CMK (cell line): Measurements from ENCODE around the gene SOAT1.
"Not testable (repeated sequence)": the region's sequence is repeated elsewhere in the genome, so short reads cannot be mapped to it uniquely, and the experiment has no call there.

Experiments used
- DNase-seq: peaks from one replicate; pipeline ENCODE4 v3.0.0-alpha.2; 2010; ENCODE audit warnings: low read depth

SOAT1 gene

DNA sequence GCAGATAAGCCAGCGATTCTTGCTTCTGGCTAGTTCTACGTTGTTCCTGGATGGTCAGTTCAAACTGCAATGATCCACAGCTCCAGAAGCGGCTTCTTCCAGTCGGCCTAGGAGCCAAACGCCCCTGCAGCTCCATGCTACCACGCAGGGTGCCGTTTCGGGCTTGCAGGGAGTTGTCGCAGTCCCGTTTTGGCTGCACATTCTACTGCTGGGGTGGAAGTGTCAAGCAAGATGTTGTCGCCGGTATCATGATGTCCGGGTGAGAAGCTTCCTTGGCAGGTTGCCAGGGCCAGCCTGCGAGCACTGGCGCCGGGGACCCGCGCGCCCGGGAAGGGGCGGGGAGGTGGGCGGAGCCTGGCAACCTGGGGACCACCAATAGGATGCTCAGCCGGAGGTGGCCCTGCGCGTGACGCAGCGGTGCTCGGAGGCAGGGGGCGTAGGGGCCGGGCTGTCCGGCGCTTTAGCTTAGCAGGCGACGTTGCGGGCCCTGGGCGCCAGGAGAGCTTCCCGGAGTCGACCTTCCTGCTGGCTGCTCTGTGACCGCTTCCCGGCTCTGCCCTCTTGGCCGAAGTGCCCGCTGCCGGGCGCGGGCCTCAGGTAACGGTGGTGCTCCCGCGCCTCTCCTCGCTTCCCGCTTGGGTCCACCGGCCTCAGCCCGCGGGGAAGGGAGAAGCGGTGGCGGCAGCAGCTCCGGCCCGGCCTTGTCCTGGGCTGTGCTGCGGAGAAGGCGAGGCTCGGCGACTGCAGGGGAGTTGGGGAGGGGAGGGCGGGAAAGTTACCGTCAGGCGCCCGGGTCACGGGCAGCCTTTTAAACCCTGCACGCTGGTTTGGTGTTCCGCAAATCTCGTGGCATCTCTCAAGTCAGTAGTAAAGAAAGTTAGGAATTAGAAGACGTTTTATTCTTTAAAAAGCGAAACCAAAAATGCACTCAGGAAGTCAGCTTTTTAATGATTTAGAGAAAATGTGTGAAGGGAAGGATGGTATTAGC lies at the start of gene SOAT1:
Gene SOAT1, plus strand, starts transcription at position 458 of the 988 bp plus-strand sequence. CDS start 8,888 bp downstream, outside the sequence.
- DNase-seq: peak; percentile 84

DNA sequence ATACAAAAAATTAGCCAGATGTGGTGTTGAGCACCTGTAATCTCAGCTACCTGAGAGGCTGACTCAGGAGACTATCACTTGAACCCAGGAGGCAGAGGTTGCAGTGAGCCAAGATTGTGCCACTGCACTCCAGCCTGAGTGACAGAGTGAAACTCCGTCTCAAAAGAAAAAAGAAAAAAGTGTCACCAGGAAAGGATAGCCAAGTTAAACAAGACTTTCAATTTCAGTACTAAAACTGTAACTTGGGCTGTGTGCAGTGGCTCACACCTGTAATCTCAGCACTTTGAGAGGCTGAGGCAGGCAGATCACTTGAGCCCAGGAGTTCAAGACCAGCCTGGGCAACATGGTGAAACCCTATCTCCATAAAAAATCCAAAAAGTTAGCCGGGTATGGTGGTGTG lies 48.2 kb upstream of the SOAT1 start:
- not testable (repeated sequence) for DNase-seq

DNA sequence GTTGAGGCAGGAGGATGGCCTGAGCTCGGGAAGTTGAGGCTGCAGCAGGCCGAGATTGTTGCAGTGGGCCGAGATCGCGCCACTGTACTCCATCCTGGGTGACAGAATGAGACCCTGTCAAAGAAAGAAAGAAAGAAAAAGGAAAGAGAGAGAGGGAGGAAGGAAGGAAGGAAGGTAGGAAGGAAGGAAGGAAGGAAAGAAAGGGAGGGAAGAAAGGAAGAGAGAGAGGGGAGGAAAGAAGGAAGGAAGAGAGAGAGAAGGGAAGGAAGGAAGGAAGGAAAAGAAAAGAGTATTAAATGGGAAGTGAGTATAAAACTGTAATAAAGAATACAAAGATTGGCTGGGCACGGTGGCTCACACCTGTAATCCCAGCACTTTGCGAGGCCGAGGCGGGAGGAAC lies 45.7 kb upstream of the SOAT1 start:
- no peak for DNase-seq

DNA sequence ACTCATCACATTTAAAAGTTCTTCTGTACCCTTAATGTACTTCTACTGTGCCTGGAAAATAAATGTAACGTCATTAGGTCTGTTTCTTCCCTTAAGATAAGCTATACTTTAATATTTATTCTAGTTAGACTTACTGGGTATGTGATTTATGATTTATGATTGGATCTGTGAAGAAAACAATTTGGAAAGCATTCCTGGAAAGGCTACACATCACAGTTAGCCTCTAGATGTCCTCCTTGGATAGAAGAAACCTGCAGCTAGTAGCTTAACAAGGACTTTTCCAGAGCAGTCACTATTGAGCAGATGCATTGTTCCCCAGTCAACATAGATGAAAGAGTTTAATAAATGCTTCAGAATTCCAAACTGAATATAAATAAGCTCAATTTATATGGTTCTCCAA lies 41.9 kb upstream of the SOAT1 start:
- no peak for DNase-seq

DNA sequence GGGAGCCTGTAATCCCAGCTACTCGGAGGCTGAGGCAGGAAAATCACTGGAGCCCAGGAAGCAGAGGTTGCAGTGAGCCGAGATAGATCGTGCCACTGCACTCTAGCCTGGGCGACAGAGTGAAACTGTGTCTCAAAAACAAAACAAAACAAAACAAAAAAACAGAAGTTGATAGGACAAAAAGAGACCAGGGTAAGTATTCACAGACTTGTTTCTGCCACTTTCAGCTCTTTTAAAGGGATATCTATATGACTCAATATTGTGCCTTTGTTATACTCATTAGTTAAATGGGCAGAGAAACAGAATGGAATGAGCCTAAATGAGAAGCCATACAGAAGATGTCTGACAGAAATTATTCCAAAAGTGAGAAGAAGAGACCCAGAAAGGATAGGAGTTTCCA lies 41.0 kb upstream of the SOAT1 start:
- no peak for DNase-seq

DNA sequence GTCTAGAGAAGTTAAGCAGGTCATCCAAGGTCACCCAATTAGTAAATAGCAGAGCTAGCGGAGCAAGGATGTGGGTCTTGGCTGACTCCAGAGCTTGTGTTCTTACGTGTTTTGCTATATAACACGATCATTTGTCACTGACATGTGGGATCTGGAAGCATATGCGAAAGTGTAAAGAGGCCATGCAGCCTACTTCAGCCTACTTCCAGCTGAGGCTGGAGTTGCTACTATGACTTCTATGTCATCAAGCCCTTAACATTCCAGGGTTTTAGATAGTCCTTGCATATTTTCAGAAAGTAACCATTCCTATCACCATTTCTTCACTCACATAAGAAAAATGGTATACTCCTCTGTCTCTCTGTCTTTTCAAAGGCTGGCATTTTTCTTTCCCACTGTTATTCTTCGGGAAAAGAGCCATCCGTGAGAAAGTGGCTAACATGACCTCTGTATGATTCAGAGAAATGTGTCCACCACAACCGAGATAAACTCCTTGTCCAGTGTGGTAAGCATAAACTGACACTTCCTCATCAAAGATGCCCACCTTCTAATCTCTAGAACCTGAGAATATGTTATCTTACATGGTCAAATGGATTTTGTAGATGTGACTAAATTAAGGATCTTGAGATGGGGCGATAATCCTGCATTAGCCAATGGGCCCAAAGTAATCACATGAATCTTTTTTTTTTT lies 40.2 kb upstream of the SOAT1 start:
- no peak for DNase-seq

DNA sequence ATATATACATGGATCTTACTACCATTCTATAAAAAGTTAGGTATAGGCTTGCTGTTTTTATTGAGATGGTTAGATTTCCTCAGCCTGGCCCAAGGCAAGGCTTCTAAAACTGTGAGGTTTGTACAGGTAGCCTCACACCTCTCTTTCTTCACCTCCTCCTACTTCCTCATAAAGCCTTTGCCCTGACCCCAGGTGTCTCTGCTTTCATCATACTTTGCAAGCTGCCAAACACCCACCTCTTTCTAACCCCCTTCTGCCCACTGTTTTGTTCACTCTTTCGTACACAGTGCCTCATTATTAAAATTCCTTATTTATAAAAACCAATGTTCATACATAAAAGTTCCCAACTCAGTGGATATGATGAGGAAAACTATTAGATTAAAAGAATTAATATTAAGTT lies 31.4 kb upstream of the SOAT1 start:
- DNase-seq: no peak

DNA sequence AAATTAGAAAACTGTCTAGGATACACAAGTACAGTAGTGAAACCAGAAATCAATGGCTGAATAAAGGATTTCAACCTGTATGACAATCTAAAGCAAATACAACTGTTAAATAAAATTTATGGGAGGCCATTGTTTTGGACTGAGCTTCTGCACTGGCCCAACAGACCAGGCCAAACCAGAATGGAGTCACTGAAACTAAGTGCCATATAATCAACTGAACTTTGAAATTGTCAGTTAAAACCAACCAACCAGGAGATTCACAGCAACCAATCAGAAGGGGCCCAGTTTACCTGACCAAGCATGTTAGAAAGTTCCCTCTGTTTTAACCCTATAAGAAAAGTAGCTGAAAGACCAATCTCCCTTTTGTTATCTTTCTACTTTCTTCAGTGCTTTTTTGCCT lies 30.5 kb upstream of the SOAT1 start:
- DNase-seq: no peak

DNA sequence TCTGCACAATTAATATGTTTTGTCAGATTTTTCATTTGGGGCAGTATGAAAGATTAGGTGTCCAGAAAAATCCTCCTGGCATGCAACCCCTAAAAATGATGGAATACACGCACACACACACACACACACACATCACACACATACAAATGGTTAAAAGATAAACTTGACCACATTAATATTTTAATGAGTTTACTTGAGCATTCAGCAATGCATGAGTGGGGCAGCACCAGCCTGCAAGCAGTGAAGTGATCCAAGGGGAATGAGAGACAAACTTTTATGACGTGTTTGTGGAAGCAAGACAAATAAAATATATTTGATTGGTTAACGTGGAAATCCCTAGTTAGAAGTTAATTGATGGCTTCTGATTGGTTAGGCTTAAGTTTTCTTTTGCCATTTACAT lies 29.1 kb upstream of the SOAT1 start:
- DNase-seq: no peak

DNA sequence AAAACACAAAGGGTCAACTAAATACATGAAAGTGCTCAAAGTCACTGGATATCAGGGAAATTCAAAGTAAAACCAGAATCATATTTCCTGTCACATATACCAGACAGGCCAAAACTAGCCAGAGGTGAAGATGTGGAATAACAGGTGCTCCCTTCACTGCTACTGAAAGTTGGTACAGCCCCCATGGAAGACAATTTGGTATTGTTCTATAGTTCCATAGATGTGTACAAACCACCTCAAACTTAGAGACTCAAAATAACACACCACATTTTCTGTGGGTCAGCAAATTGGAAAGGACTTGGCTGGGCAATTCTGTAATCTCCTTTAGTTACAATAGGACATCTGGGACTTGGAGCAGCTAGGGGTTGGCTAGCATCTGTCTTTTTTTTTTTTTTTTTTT lies 24.5 kb upstream of the SOAT1 start:
- DNase-seq: no peak

DNA sequence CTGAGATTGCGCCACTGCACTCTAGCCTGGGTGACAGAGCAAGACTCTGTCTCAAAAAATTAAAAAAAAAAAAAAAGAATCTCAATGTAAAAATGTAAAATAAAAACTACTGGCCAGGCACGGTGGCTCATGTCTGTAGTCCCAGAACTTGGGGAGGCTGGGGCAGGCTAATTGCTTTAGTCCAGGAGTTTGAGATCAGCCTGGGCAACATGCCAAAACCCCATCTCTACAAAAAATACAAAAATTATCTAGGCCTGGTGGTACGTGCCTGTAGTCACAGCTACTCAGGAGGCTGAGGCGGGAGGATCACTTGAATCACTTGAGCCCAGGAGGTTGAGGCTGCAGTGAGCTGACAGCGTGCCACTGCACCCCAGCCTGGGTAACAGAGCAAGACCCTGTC lies 19.2 kb upstream of the SOAT1 start:
- DNase-seq: not testable (repeated sequence)

DNA sequence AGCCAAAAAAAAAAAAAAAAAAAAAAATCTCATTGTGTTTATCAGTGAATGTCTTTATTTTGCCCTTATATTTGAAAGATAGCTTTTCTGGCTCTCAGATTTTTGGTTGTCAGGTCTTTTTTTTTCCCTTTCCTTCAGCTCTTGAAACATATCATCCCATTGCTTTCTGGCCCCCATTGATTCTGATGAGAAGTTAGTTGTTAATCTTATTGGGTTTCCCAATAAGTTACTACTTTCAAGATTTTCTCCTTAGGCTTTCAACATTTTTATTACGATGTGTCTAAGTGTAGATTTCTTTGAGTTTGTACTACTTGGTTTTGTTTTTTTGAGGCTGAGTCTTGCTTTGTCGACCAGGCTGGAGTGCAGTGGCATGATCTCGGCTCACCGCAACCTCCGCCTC lies 14.7 kb upstream of the SOAT1 start:
- no peak for DNase-seq

DNA sequence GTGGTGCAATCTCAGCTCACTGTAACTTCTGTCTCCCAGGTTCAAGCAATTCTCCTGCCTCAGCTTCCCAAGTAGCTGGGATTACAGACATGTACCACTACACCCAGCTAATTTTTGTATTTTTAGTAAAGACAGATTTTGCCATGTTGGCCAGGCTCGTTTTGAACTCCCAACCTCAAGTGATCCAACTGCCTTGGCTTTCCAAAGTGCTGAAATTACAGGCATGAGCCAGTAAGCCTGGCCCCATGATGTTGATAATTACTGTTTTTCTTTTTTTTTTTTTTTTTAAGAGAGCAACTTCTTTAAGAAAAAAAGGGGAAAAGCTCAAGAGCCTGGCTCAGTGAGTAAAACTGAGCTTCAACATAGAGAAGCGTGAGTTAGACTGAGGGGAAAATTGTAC lies 9.6 kb upstream of the SOAT1 start:
- DNase-seq: no peak

DNA sequence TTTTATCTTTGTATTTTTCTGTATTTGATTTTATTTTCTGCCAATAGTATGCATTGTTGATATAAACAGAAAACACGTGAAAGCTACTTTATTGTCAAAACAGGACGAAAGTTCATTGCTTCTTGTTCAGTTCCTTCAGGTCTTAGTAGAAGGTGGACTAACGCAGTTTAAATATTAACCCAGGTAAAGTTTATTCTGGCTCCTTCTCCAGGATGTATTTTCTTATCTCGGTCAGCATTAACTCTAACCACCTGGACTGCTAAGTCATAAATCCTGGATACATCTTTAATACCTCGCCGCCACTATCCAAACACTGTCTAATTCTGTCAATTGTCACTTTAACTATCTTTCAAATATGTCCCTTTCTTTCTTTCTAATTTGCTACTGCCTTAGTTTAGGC lies 5.7 kb upstream of the SOAT1 start:
- no peak for DNase-seq

DNA sequence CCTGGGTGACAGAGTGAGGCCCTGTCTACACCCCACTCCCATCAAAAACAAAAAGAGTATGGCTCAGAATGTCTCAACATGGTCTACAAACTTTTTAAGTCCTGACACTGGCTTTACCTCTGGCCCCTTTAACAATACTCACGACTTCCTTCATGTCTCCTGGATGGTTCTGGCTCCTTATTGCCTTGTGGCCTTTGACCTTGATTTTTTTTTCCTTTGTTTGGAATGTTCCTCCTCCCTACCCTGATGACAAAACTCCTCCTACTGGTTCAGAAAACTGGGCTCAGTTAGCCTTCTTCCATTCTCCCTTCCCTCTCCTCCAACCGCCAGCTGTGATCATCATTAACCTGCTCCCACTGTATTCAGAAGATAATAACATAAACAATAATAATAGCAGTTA lies 4.6 kb upstream of the SOAT1 start:
- DNase-seq: no peak

DNA sequence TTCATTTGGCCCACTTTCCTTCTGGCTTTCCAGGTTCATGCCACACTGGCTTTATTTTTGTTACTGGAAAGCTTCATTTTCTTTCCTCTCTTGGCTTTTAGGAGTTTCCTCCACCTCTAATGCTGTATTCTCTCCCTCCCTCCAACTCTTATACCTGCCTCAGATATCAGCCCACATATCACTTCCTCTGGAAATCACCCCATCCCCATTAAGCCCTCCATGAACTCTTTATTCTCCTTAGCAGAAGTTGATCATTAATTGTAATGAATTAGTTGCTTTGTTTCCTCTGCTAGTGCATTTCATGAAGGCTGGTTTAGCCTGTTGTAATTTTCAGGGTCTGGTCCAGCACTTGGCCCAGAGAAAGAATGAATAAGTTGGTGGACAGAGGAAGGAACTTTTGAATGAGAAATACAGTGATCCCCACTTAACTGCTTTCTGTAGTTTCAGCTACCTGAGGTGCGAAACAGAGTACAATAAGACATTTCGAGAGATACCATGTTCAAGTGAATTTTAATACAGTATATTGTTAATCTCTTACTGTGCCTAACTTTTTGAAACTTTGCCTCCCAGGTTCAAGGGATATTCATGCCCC lies 1.7 kb downstream of the SOAT1 start:
- DNase-seq: no peak

DNA sequence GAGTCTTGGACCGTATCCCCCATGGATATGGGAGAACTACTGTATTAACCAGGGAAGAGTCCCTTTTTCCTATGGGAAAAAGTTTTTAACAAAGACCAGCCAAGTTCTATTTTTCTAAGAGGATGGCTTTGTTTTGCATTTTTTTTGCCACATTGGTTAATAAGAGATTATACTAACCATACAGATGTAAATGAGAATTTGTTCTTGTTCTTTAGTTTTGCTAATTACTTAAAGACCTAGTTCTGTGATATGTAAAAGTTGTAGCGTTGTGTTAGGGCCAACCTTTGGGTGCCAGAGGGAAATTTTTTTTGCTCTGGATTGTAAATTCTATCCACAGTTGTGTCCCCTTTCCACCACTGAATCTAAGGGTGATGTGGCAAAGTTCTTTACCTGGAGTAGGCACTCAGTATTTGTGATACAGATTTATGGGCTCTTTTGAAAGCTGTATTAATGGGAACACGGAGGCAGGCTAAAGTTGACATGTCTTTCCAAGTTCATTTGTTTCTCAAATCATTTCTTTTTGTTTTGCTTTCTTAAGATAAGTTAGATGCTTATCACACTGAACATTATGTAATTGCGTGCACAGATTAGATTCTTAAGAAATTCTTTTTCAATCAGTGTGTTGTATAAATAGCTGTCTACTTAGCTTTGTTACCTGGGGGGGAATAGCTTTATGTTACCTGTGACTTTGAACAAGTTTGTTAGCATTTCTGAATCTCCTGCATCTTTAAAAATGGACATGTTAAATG lies 2.9 kb downstream of the SOAT1 start:
- no peak for DNase-seq

DNA sequence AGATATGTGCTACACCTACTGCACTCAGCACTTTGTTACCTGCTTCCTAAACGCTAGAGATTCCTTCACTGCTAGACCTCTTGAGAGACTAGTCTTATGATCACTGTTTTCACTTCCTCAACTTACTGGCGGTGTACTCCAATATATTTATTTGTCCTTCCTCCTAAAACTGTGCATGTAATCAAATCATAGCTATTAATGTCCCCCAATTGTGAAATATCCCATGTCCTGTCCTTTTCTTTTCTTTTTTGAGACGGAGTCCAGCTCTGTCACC lies 3.4 kb downstream of the SOAT1 start:
- no peak for DNase-seq

DNA sequence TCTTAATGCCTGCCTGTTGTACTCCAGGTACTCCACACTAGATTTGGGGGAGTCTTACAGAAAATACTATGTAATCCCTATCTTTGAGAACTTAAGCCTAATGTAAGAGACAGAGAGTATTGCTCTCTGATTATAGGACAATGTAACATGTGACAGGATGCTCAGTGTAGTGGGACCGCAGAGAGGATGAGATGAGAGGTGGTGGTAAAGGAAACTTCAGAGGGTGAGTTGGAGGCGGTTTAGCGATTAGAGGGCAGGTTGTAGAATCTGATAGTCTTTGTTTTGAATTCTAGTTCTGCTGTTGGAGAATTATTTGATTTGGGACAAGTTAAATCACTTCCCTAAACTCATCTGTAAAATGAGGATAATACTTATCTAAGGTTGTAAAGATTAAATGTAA lies 5.4 kb downstream of the SOAT1 start:
- DNase-seq: no peak

DNA sequence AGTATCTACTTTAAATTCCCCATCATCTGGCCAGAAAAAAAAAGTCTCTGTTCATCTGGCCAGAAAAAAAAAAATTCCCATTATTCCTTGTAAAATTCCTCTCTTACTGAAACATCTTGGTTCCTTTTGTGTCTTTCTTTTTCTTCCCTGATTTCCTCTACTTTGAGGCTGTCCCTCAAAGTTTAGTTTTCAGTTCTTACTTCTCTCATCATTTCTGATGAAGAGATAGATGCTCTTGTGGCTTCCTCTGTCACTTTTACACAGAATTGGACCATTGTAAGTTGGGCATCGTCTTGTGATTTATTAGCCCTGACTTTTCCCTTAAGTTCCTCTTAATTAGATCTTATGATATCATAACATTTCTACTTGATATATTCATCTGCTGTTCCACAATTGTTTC lies 6.5 kb downstream of the SOAT1 start:
- DNase-seq: no peak

DNA sequence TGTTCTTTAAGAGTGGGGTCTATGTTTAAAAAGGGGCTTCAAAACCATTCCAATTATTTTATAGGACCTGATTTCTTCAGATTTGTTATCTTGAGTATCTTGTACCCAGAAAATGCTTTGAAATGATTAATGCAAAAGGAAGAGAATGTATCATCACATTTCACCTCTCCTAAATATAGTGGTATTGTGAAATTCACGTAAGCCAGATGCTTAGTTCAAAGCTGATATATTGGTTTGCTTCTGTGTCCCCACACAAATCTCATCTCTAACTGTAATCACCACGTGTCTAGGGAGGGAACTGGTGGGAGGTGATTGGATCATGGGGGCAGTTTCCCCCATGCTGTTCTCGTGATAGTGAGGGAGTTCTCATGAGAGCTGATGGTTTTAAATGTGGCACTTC lies 8.5 kb downstream of the SOAT1 start:
- no peak for DNase-seq

DNA sequence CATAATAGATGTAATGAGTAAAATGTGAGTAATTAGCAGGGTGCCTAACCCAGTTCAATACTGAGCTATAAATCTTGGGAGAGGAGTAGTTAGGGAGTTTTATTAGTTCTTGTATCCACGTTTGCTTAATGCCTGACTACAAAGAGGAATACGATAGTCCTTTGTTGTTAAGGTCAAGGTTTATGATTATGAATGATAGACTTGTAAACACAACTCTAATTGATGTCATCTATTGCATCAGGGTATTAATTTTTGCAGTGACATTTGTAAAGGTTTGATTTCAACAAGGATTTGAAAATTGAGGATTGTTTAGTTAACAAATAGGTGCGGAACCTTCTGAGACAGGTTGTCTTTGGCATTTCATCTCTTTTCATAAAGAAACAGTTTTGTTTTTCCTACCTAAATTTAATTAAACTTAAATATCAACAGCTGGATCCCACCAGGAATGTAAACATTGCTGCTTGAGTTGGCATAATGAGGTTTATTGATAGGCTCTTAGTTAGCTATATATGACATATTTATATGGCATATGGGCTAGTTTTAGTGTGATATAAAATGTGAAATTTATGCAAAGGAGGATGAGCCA lies 9.7 kb downstream of the SOAT1 start:
- no peak for DNase-seq
